ENCODE results near the gene B4GALT1.

The B4GALT1 gene

GRCh38 chr9:33138768-33139167 is 28.4 kb downstream of the B4GALT1 start:
- DNase-seq = no peak

- DNase-seq = no peak
Measured at GRCh38 chr9:33137781-33138264, 29.3 kb downstream of the B4GALT1 start.

GRCh38 chr9:33136721-33137670 is 30.1 kb downstream of the B4GALT1 start:
- DNase-seq = no peak

- DNase-seq = no peak
Measured at GRCh38 chr9:33135470-33135958, 31.6 kb downstream of the B4GALT1 start.

- DNase-seq = no peak
Measured at GRCh38 chr9:33135031-33135461, 32.1 kb downstream of the B4GALT1 start.

GRCh38 chr9:33133186-33133585 is 34.0 kb downstream of the B4GALT1 start:
- no peak for DNase-seq

GRCh38 chr9:33131790-33132772 is 35.1 kb downstream of the B4GALT1 start:
- DNase-seq = no peak

GRCh38 chr9:33130961-33131789 is 36.0 kb downstream of the B4GALT1 start:
- no peak for DNase-seq

GRCh38 chr9:33129886-33130881 is 37.0 kb downstream of the B4GALT1 start:
- no peak for DNase-seq

GRCh38 chr9:33129251-33129885 is 37.8 kb downstream of the B4GALT1 start:
- no peak for DNase-seq

GRCh38 chr9:33128570-33128969 is 38.6 kb downstream of the B4GALT1 start:
- DNase-seq = no peak

- DNase-seq = no peak
Measured at GRCh38 chr9:33127881-33128280, 39.3 kb downstream of the B4GALT1 start.

GRCh38 chr9:33125871-33126823 is 41.0 kb downstream of the B4GALT1 start:
- DNase-seq = no peak

- DNase-seq = no peak
Measured at GRCh38 chr9:33125461-33125860, 41.7 kb downstream of the B4GALT1 start.

- no peak for DNase-seq
Measured at GRCh38 chr9:33124751-33125381, 42.3 kb downstream of the B4GALT1 start.

GRCh38 chr9:33124046-33124445 is 43.1 kb downstream of the B4GALT1 start:
- DNase-seq = no peak

GRCh38 chr9:33123407-33124031 is 43.6 kb downstream of the B4GALT1 start:
- DNase-seq = no peak

- no peak for DNase-seq
Measured at GRCh38 chr9:33120620-33121019, 46.5 kb downstream of the B4GALT1 start.
